GM19043 (cell line): ENCODE results near the gene HLCS.

Experiments used
- ATAC-seq: cut with Tn5 transposase; IDR thresholded peaks from one replicate; pipeline ENCODE4 v1.9.1; 2021; ENCODE audit warnings: low read depth; ENCODE audit not compliant: unreplicated experiment

Gene HLCS

DNA sequence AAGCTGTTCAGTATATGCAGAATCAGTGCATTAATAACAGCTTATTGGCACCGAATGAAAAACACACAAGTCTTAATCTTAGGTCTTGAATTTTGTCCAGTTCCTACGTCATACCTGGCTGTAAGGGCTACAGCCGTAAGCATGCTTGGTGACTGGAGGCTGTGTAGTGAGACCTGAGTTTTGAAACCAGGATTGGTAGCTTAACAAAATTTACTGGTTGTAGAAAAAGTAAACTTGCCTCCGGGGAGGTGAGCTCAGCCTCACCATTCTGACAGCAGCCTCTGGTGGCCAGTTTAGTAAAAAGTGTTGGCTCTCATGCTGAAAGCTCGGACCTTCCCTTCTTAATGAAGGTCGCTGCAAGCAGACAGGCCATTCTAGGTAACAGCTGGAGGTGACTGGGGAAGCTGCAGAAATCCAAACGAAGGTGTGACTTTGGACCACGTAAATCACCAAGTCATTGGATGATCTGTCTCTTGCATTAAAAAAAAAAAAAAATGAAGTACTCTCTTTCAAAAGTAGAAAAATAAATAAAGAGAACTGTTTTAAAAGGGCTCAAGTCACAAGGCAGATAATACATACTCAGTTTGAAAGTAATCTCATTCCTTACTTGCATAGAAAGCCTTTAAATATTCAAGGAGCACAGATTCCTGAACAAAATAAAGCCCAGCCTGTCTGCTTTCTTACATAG, 48.9 kb downstream of the HLCS start:
- no peak for ATAC-seq

DNA sequence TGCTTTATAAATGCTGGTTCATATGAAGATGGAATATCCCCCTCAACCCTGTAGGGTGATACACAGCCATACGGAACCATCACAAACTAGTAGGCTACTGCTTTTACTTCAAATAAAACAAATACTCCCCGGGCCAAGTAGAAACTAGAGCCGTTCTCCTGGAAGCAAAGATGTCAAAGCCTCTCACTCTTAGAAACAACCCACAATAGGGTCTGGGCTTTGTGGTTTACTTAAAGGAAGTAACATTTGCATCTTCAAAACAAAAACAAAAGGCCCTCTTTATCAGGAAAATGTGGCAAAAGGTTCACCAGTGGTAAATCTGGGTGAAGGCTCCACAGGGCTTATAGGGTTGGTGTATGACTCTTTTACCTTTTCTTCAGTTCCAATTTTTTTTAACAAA, 49.8 kb downstream of the HLCS start:
- no peak for ATAC-seq

DNA sequence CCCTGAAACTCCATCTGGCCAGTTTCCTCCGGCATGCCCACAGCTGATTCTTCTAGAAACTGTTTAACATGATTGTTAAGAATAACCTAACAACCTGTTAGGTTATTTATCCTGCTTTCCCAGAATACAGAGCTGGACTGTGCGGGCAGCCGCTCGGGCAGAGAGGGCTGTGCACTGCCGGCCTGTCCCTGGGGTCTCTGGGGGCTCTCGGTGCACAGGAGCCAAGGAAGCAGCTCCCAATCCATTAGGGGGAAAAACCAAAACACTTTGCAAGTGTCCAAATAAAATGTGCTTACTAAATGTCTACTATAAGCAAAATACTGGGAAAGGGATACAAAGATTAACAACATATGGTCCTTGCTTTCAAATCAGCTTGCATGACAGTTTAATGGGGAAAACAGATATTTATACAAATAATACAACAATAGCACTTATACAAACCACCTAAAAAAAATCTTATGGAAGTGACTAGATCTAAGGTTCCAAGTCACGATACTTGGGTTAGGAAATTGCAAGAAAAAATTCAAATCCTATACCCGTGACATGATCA, 50.7 kb downstream of the HLCS start:
- no peak for ATAC-seq

DNA sequence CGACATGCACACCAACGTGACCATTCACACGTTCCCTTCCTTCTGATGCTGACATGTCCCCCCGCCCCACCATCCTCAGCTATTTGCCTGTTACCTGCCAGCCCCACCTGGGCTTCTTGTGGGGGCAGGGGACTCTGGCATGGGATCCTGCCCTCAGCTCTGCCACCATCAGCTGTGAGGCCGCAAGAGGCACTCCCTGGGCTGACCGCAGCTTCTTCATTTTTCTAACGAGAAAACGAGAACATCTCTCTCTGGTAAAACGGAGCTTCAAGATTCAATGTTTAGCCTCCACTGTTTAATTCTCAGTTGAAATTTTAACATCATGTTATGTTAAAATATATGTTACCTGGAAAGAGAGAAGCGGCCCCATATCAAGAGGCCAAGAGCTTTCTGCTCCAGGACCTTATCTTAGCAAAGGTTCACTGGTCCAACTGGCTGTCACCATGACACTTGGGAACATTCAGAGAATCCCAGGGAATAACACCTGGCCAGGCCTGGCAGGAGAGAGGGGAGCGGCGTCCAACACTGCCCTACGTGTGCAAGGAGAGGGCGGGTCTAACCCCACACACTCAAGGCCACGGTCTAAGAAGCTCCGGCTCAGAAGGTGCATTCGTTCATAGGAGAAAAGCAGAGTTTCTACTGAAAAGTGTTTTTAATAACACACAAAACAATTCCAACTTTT, 51.3 kb downstream of the HLCS start:
- ATAC-seq, result no peak

DNA sequence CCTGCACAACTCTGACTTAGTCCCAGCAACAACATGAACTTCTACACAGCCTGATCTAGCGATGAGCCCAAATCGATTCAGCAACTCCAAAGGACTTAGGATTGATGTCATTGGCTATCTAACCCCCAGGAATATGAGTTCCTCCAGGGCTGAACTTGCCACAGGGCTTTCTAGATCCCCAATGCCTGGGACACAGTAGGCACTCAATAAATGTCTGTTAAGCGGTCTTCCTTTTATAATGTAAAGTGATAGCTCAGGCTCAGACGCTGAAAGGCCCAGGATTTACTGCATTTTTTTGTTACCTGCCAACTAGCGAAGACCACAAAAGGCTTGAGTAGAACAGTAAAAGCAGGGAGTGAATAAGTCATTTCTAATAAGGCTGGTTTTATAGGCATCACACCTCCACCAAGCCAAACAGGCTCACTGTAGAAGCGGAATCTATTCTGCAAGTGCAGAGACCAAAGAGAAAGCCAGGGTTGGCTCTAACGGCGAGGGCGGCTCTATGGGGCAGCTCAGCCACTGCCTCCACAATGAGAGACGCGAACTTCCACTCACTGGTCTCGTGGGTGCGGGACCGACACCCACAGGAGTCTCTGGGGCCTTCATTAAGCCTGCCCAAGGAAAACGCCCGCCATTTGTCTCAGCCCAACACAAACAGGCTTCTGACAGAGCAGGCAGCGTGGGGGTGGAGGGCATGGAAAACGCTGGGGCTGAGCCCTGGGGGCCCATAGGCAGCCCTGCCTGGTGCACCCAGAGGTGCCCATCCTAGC, 52.0 kb downstream of the HLCS start:
- no peak for ATAC-seq

DNA sequence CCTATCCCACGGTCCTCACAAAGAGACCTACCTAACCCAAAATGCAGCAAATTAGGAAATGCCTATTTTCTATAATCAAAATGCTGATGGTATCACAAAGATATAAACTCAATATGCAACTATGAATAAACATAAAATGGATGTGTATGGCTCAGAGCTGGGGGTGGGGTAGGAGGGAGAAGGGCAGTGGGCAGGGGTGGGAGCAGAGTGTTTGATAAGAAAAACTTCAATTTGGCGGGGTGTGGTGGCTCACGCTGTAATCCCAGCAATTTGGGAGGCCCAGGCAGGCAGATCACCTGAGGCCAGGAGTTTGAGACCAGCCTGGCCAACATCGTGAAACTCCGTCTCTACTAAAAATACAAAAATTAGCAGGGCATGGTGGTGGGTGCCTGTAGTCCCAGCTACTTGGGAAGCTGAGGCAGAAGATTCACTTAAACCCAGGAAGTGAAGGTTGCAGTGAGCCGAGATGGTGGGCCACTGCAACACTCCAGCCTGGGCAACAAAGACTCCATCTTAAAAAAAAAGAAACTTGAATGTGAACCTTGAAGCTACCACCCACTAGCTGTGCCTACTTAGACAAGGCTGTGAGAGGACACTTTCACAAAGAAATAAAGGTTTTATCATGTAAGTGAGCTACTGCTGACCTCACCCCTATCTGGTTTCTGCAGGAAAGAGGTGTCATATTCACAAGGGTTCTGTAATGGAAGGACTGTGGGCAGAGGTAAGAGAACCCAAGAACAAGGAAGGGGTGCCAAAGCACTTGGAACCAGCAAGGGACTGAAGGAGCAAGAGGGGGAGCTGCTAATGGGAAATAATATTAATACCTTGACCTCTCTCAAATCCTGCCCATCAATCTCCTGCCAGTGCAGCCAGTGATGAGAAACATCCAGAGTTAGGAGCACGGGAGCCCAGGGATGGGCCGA, 53.0 kb downstream of the HLCS start:
- no peak for ATAC-seq

DNA sequence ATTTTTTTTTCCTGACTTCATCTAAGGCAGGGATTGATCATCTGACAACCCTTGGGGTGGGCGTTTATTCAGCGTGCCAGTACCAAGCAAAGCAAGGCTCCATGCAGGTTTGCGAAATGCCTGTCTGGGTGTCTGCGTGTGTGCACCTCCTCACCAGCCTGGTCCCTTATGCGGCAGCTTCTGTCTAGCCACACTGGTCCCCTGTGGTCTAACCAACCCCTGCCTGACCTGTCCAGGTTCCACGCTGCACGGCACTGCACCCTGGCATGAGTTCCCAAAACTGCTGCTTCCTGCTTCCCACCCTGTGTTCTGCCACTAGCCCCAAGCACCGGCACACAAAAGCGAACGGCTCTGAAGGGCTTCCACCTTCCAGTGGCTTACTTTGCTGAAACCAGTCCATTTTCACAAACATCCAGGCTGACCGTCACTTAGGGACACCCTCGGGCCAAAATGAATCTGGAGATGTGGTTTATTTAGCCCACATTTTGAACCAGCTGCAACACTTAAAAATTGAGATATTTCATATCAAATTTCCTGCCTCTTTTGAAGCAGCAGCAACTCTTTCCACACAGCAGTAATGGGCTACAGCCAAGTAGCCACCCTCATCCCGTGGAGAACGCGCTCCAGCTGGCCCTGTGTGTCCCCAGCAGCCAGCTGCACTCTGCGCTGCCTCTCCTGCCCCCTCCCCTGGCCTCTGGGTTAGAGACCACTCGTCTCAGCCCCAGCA, 55.7 kb downstream of the HLCS start:
- no peak for ATAC-seq

DNA sequence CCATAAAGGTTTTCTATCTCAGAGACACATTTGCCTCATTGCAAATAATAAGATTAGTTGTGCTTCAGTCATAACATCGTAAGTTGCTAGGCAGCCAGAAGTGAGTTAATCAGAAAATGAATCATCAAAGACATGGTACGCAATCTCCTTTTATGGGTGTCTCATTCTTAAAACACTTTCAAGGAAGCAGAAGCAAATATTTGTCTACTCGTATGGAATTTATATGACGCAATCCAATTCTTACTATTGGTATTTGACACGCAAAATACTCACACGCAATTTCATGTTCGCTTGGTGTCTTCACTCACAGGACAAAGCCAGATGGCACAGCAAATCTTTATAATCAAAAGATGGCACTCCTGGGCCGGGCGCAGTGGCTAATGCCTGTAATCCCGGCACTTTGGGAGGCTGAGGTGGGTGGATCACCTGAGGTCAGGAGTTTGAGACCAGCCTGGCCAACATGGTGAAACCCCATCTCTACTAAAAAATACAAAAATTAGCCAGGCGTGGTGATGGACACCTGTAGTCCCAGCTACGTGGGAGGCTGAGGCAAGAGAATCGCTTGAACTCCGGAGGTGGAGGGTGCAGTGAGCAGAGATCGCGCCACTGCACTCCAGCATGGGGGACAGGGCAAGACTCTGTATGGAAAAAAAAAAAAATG, 56.4 kb downstream of the HLCS start:
- no peak for ATAC-seq

DNA sequence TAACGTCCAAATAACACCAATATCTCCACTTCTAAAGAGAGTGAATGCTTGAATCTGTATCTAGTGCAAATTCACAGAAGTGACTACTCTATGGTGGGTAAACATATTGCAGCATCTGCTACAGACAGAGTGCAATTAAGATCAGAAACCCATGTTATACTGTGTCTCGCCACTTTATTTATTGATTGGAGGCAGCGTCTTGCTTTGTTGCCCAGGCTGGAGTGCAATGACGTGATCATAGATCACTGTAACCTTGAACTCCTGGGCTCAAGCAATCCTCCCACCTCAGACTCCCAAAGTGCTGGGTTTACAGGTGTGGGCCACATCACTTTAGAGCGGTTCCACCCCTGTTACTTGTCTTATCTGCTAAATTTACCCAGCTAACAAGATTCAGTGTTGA, 57.0 kb downstream of the HLCS start:
- ATAC-seq, result no peak

DNA sequence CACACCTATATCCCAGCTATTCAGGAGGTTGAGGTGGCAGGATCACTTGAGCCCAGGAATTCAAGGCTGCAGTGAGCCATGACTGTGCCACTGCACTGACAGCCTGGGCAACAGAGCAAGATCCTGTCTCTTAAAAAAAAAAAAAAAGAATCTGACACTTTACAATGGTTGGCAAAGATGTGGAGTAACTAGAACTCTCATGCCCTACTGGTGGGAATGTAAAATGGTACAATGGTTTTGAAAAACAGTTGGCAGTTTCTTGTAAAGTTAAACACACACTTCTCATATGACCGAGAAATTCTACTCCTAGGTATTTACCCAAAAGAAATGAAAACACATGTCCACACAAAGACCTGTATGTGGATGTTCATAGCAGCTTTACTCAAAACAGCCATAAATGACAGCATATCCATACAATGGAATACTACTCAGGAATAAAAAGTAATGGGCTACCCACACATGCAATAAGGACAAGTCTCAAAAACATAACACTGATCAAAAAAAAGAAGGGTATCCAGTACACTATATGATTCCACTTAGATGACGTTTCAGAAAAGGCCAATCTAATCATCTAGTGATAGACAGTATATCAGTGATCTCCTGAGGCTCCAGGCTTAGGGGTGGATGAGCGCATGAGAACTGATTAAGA, 58.1 kb downstream of the HLCS start:
- ATAC-seq, result no peak

DNA sequence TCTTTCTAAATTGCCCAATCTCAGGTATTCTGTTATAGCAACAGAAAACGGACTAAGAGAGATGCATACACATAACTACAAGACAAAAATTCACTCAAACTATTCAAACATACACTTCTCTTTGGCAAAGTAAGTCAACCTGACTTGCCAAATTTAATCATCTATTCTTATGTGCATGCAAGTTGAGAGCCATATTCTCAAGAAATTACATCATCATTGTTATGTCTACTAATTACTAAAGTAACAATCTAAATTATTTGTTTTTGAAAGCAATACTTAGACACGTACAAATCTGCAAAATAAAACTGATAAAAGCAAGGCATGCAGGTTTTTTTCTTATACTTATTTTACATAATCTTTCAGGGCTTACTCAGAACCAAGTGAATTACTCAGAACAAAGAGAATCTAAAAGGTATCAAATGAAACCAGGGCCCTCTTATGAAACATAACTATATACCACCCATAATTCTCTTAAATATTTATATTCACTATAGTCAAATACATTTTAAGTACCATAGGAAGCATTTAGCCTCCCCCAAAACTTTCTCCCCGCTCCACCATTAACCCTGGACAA, 62.3 kb downstream of the HLCS start:
- no peak for ATAC-seq

DNA sequence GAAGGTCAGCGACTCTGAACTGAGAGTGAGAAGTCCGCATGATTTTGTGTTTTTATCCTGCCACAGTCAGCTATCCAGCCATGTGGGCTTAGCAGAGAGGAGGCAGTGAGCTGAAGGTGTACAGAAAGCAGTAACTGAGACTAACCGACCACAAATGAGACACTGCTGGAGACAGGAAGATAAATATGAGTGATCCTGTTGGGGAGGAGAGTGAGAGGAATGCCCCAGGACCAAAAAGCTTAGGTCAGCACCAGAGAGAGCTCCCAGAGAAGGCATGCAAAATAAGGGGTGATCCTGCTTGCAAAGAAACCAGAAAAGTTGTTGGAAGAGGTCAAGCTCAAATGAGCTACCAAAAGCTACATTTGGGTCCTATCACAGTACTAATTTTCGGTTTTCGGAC, 63.7 kb downstream of the HLCS start:
- no peak for ATAC-seq

DNA sequence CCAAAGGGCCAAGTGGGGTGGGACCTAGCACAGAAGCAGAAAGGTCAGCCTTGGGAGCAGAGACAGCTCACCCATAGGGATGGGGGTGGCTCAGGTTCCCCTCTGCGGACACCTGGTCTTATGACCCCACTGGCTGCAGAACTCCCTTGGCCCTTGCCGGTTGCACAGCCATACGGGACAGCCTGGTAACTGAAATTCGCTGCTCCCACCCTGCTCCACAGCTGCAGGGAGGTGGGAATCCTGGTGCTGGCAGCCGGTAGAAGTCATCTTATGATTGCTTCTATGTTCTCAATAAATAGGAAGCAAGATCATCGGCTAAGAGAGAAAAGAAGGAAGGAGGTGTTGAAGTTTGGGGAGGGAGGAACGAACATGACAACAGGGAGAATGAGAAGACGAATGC, 64.1 kb downstream of the HLCS start:
- ATAC-seq, result no peak

DNA sequence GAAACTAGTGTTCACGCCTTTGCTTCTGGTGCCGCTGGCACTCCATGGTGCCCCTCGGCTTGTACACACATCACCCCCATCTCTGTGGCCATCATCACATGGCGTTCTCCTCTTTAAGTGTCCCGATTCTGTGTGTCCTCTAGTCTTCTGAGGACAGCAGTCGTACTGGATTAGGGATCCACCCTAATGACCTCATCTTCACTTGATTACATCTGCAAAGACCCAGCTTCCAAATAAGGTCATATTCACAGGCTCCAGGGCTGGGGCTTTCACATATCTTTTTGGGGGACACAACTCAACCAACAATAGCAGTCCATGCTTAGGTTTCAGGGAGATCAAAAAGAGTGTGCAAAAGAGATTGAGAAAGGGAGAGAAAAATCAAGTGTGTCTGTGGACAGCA, 64.9 kb downstream of the HLCS start:
- ATAC-seq, result no peak

DNA sequence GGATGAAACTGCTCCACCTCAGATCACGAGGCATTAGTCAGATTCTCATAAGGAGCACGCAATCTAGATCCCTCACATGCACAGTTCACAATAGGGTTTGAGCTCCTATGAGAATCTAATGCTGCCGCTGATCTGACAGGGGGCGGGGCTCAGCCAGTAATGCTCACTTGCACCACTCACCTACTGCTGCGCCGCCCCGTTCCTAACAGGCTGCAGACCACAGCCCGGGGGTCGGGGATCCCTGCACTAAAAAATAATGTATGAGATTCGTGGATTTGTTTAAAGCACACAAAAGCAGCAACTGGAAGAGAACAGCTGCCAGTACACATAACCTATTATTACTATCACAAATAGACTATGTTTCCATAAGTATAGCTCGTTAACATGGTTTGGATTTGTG, 72.9 kb downstream of the HLCS start:
- ATAC-seq, result no peak

DNA sequence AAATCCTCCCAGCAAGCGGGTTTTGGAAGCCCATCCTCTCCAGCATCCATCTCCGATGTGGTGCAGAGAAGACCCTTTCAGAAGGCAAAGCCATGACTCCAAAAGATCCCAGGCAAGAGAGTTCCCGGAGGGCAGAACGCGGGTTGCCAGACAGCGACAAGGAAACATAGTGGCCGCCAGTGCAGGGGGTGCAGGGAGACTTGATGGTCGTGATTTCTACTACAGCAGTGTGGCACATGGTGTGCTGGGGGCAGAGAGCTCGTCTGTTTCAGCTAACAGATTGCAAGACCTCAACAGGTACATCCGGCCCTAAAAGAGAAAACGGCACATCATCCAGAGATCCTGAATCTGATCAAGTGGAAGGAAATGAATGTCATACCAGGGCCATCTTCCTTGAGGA, 74.3 kb downstream of the HLCS start:
- no peak for ATAC-seq

DNA sequence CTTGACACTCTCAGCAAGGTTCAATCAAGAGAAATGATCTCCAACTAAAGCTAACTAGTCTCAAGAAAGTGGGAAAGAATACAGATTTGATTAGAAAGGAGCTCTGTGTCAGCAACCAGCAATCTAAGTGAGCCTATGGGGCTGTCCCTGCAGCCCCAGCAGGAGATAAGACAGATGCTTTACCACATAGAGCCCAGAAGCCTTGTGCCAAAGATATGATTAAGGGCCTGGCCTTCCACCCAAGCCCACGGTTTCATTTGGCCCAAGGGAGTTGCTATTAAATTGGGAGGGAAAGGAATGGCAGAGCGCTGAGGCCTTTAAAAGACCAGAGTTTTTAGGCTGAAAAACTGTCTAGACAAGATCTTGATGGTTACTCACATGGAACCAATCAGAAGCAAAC, 74.8 kb downstream of the HLCS start:
- ATAC-seq, result no peak

DNA sequence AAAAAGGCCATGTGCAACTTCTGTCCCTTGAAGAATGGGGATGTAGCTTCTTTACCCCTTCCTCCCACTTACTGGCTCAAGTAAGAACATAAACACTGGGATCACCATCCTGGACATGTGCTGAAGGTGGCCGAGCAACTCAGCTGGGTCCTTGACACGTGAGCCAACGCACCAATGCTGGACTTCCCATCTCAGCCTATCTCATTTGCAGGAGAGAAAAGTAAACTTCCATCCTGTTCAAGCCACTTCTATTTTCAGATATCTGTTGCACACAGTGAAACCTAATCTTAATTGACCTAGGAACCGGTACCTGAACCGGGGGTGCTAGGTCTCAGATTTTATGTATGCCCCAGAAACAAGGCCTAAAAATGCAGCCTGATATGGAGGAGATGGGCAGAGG, 75.3 kb downstream of the HLCS start:
- ATAC-seq, result no peak

DNA sequence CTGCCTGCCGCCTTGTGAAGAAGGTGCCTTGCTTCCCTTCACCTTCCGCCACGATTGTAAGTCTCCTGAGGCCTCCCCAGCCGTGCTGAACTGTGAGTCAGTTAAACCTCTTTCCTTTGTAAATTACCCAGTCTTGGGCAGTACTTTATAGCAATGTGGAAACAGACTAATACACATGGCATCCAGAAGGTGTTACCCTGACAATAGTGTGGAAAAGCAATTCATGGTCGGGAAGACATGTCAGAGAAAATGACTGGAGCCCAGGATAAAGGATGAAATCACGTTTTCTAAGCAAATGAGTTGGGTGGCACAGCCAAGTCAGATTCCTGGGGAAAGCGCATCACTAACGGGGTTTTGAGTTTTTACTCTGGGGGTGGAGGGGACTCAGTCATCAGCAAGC, 76.4 kb downstream of the HLCS start:
- no peak for ATAC-seq
